Dermis microvascular lymphatic vessel endothelial cell (primary cell): ENCODE data around the gene DDX6. TPM values are rescaled to one million over a fixed set of nuclear protein-coding genes. Genes with fewer than 3 reads are reported as not detected.
"Not testable (repeated sequence)": the region's sequence is repeated elsewhere in the genome, so short reads cannot be mapped to it uniquely, and the experiment has no call there.

Source experiments
- DNase-seq, 2 donors: peaks; one replicate each; pipeline versions ENCODE4 v3.0.0 to v3.0.0-alpha.2; 2010; ENCODE audit warnings: low read depth in 2 of 2
- total RNA-seq: library from RNA; depleted of rRNA; stranded (reverse); fragments of >200 nt; gene quantifications from 2 replicates; pipeline ENCODE4 v1.2.1, GENCODE V29; 2014

Gene DDX6
- total RNA-seq, 1 donor from 2014 or later: 85.2 TPM

- no peak for DNase-seq
These were observed 46.9 kb downstream of the DDX6 start for GRCh38 chr11:118744046-118744445.

- DNase-seq: no peak
These were observed 48.7 kb downstream of the DDX6 start for GRCh38 chr11:118742304-118742703.

- no peak for DNase-seq
These were observed 50.1 kb downstream of the DDX6 start for GRCh38 chr11:118740892-118741291.

- no peak for DNase-seq
These were observed 55.8 kb downstream of the DDX6 start for GRCh38 chr11:118735203-118735602.

GRCh38 chr11:118734031-118734430, 56.9 kb downstream of the DDX6 start:
- DNase-seq: no peak

- not testable (repeated sequence) for DNase-seq
These were observed 61.2 kb downstream of the DDX6 start for GRCh38 chr11:118729753-118730152.

- DNase-seq: not testable (repeated sequence)
These were observed 62.9 kb downstream of the DDX6 start for GRCh38 chr11:118728112-118728511.

- DNase-seq: not testable (repeated sequence)
These were observed 63.3 kb downstream of the DDX6 start for GRCh38 chr11:118727721-118728066.

- DNase-seq: not testable (repeated sequence)
These were observed 63.8 kb downstream of the DDX6 start for GRCh38 chr11:118727001-118727720.

GRCh38 chr11:118721478-118722015, 69.4 kb downstream of the DDX6 start:
- DNase-seq: not testable (repeated sequence)

- not testable (repeated sequence) for DNase-seq
These were observed 70.2 kb downstream of the DDX6 start for GRCh38 chr11:118720740-118721139.

GRCh38 chr11:118720078-118720477, 70.9 kb downstream of the DDX6 start:
- not testable (repeated sequence) for DNase-seq

- DNase-seq: not testable (repeated sequence)
These were observed 72.4 kb downstream of the DDX6 start for GRCh38 chr11:118718562-118718961.

- DNase-seq: not testable (repeated sequence)
These were observed 73.2 kb downstream of the DDX6 start for GRCh38 chr11:118717733-118718132.

- not testable (repeated sequence) for DNase-seq
These were observed 73.7 kb downstream of the DDX6 start for GRCh38 chr11:118717221-118717620.

GRCh38 chr11:118715837-118716260, 75.1 kb downstream of the DDX6 start:
- no peak for DNase-seq

GRCh38 chr11:118715245-118715831, 75.6 kb downstream of the DDX6 start:
- no peak for DNase-seq

- DNase-seq: no peak
These were observed 76.1 kb downstream of the DDX6 start for GRCh38 chr11:118714816-118715215.

- not testable (repeated sequence) for DNase-seq
These were observed 76.5 kb downstream of the DDX6 start for GRCh38 chr11:118714416-118714815.

- DNase-seq: no peak
These were observed 82.7 kb downstream of the DDX6 start for GRCh38 chr11:118708296-118708695.

- DNase-seq: no peak
These were observed 84.5 kb downstream of the DDX6 start for GRCh38 chr11:118706546-118706825.

- DNase-seq: no peak
These were observed 85.0 kb downstream of the DDX6 start for GRCh38 chr11:118705791-118706545.
